VCaP (cell line): ENCODE measurements around the gene EML3.
"Not testable (repeated sequence)": the region's sequence is repeated elsewhere in the genome, so short reads cannot be mapped to it uniquely, and the experiment has no call there.

Experiments
- H3K27ac ChIP-seq: fragments of 450-650 bp; 2 replicates; pipeline ENCODE4 v1.5.1; 2017
- CTCF ChIP-seq: fragments of 450-650 bp; conservative IDR thresholded peaks from 2 replicates; pipeline ENCODE4 v1.5.1; 2017; ENCODE audit warnings: mild to moderate bottlenecking, moderate library complexity

EML3 gene

GRCh38 chr11:62632492-62632891 lies 19.9 kb upstream of the EML3 start:
- TF ChIP-seq CTCF = no peak
- H3K27ac ChIP-seq = no peak overlapping the region

DNA sequence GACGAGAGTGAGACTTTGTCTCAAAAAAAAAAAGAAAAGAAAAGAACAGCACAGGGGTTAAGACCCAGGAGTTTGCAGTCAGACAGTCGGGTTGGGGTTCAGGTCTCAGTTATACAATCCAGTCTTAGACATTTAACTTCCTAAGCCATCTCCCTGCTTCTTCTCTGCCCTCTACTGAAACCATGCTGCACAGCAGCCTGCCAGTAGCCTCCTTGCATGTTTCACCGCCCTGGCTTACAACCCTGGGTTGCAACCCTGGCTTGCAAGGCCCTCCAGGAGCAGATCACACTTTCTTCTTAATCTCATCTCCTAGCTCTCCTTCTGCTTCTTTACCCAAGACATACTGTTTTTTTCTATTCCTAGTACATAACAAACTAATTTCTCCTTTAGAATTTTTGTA lies 15.1 kb upstream of the EML3 start:
- H3K27ac ChIP-seq = no peak overlapping the region
- TF ChIP-seq CTCF = no peak

DNA sequence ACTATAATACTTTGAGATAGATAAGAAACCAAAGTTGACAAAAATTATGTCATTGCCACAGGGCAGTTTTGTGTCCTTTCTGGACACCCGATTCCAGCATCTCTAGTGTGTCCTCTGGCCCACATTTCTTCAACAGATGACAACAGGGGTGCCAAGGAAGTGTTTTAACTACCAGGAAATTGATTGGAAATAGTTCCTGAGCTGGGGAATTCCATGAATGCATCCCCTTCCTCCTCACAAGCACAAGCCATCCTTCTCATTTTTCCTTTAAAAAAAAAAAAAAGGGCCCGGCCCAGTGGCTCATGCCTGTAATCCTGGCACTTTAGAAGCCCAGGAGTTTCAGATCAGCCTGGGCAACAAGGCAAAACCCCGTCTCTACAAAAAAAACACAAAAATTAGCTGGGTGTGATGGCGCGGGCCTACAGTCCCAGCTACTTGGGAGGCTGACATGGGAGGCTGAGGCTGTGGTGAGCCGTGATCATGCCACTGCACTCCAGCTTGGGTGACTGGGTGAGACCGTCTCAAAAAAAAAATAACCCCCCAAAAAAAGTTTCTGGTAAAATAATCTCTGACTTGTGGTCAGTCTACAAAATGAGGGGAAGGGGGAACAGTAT lies 10.0 kb upstream of the EML3 start:
- no peak for TF ChIP-seq CTCF
- peak overlapping the region; percentile 92 for H3K27ac ChIP-seq

DNA sequence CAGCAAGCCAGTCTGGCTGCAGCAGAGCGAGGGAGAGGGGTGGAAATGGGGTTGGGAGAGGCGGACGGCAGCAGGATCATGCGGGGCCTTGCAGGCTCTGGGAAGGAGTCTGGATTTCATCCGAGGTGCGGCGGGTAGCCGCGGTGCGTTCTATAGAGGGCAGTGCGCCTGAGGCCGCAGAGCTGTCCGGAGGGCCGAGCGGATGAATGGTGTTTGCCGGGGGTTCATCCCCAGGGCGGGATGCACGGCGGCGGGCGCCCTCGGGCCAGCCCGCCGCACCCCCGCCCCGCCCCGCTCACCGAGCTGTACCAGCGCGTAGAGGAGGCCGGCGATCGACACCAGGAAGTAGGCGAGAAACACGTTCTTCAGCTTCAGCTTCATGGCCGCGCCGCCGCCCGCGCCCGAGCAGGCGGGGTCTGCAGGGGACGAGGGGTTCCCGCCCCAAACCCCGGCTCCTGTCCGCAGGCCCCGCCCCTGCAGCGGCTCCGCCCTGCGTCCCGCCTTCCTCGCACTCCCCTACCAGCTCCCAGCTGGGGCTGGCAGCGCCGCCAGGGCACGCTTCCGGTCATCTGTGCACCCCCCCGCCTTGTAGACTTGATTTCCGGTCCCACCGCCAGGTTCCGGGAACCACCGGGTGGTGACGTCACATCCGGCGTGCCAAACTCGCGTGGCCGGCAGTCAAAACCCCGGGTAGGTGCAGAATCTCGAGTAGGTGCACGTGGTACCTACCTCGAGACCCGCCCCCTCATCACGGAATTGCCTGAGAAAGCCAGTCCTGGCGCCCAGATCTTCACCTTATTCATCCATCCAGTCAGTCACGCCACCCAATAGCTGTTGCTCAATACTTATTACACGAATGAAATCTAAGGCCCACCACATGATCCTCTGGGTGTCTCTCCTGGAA lies 9.2 kb upstream of the EML3 start, which contains the start of gene B3GAT3:
B3GAT3 (minus strand) TSS at position 420 of the 904 bp plus-strand sequence; CDS start at position 381, 39 bp downstream.
- peak within 1 kb of the TSS; percentile 92 for H3K27ac ChIP-seq
- no peak for TF ChIP-seq CTCF

GRCh38 chr11:62621027-62621566 lies 8.5 kb upstream of the EML3 start:
- TF ChIP-seq CTCF = no peak
- peak overlapping the region; percentile 92 for H3K27ac ChIP-seq

DNA sequence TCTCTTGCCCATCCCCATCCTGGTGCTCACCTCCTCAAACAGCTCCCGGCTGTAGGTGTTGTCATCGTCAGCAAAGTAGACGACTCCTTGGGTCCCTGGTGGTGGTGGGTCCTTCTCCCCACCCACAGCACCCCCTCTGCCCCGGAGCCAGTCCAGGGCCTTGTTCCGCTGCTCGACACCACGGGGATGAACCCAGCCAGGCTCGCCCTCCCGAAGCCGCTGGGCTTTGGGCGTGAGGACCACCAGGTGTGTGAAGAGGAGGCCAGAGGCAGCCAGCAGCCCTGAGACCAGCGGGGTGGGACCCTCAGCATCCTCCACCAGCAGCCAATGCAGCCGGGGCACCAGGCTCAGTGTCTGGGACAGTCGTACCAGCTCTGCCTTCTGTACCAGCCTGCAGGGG lies 4.4 kb upstream of the EML3 start:
- H3K27ac ChIP-seq = not testable (repeated sequence)

DNA sequence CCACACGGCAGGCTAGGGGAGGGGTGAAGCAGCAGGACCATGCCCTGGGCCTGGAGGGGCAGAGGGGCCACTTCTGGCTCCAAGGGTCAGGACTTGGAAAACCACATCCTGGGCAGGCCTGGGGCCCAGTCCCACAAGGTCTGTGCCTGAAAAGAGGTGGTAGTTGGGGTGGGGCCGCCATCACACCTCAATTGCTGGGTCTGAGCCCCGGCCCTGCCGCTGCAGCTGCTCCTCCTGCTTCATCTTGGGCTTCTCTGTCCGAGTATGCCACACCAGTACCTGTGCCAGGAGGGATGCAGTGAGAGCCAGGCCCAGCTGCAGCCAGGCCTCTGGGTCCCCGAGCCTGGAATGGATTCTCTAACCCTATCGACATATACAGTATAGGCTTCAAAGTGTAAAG lies 2.9 kb upstream of the EML3 start:
- no peak for TF ChIP-seq CTCF
- no peak overlapping the region for H3K27ac ChIP-seq

DNA sequence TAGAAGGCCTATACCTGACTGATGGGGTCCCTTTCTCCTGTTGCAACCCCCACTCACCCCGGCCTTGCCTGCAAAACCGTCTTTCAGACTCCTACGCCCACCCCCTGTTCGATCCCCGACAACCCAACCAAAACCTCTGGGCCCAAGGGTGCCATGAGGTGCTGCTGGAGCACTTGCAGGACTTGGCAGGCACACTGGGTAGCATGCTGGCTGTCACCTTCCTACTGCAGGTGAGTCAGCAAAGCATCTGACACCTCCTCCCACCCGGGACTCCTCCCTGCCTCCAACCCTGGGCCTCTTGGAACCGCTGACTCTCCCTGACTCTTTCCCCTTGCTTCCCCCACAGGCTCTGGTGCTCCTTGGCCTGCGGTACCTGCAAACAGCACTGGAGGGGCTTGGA lies 1.7 kb upstream of the EML3 start:
- H3K27ac ChIP-seq = peak overlapping the region; percentile 87
- no peak for TF ChIP-seq CTCF
